ENCODE measurements around the gene MAP4K5. TPM values are rescaled to one million over a fixed set of nuclear protein-coding genes. Genes with fewer than 3 reads are reported as not detected.

Gene MAP4K5
- total RNA-seq, 1 experiment from 2014 or later: 39.1 TPM

- RAD21 ChIA-PET (ENCODE audit: low non-redundant PET in 1 of 2, low total read pairs in 2 of 2, uncharacterized antibody in 2 of 2, unreplicated experiment in 2 of 2): no interaction called here
- POLR2A ChIA-PET: no interaction called here
- Histone ChIP-seq H3K9me2 (ENCODE audit: insufficient read depth) (no peaks in the 10 kb centered on the region), H3K4me3 (replicated peaks in 1 of 2; ENCODE audit: low read depth in 1 of 2, low read length in 2 of 2) (no peak overlapping the region), H2AFZ (ENCODE audit: low read depth, low read length, poor library complexity, severe bottlenecking) (no peak overlapping the region), H3K27me3 (ENCODE audit: insufficient read depth, low read length) (no peaks in the 10 kb centered on the region), H3K4me2 (ENCODE audit: low read length) (no peak overlapping the region), H4K20me1 (ENCODE audit: insufficient read depth) (no peaks in the 10 kb centered on the region), H3K4me1 (ENCODE audit: control insufficient read depth in 1 of 2, insufficient read depth in 2 of 2, low read length in 2 of 2) (peaks cover 9 to 24% of the 10 kb centered on the region in 2 experiments; a peak in 3 of 4 replicates), H3K9ac (ENCODE audit: low read length) (no peak overlapping the region), H3K9me3 (ENCODE audit: control insufficient read depth in 1 of 2, insufficient read depth in 1 of 2, low read depth in 1 of 2, low read length in 2 of 2) (no peaks in the 10 kb centered on the region), H3K27ac (ENCODE audit: low read depth, low read length) (no peak overlapping the region), H3K36me3 (ENCODE audit: control insufficient read depth in 1 of 2, insufficient read depth in 2 of 2, low read length in 2 of 2) (no peaks in the 10 kb centered on the region), H3K79me2 (ENCODE audit: insufficient read depth, low read length) (peaks cover 20% of the 10 kb centered on the region)
- no TSS peak for BruUV-seq (replicated peaks)
- DNase-seq (ENCODE audit: low read depth, low spot score): no peak
- TF ChIP-seq MAX (IDR thresholded peaks at IDR 0.05): no peak
- no peak for TF ChIP-seq ZNF274 (IDR thresholded peaks at IDR 0.05; ENCODE audit: low read depth, low read length)
- no peak for TF ChIP-seq POLR2A (IDR thresholded peaks at IDR 0.05; ENCODE audit: borderline replicate concordance, extremely low read depth, insufficient read depth, insufficient read length)
- TF ChIP-seq EGR1 (IDR thresholded peaks at IDR 0.05; ENCODE audit: low read depth): no peak
- TF ChIP-seq ZFX (IDR thresholded peaks at IDR 0.05): no peak
- no peak for TF ChIP-seq EZH2phosphoT487 (IDR thresholded peaks at IDR 0.05; ENCODE audit: borderline replicate concordance)
- no peak for TF ChIP-seq SP1 (IDR thresholded peaks at IDR 0.05; ENCODE audit: low read depth)
- TF ChIP-seq CEBPB (IDR thresholded peaks at IDR 0.05; ENCODE audit: low read depth): no peak
- TF ChIP-seq REST (IDR thresholded peaks at IDR 0.05; ENCODE audit: low read depth): no peak
- no peak for TF ChIP-seq CBX3 (IDR thresholded peaks at IDR 0.05; ENCODE audit: low read depth)
- TF ChIP-seq TCF7L2 (IDR thresholded peaks at IDR 0.05; ENCODE audit: borderline replicate concordance, extremely low read depth, insufficient read depth, insufficient read length): no peak
- CTCF ChIA-PET: no interaction called here
- intact Hi-C loops (cut with micrococcal nuclease): loop anchor here (5.0 kb wide), 2 partner anchors 428 to 673 kb away; no protein-coding TSS in a partner anchor
- no peak for ATAC-seq
Observed at GRCh38 chr14:50534997-50535396, 2.6 kb upstream of the MAP4K5 start.
